Breast epithelium (tissue), 4 donors: ENCODE data around the gene CTDSP2. TPM values are rescaled to one million over a fixed set of nuclear protein-coding genes. Genes with fewer than 3 reads are reported as not detected.
"Not testable (repeated sequence)": the region's sequence is repeated elsewhere in the genome, so short reads cannot be mapped to it uniquely, and the experiment has no call there.

Experiments
- DNase-seq, 2 donors: peaks; one replicate each; pipeline ENCODE4 v3.0.0-alpha.2; 2019; ENCODE audit warnings: low spot score in 2 of 2
- H3K27ac ChIP-seq, 2 donors: fragments of 200-600 bp; sonication (generic) in 1 of 2; one replicate each; pipeline ENCODE4 v1.5.1; 2016 to 2019; ENCODE audit warnings: mild to moderate bottlenecking in 1 of 2
- H3K27me3 ChIP-seq, 2 donors: fragments of 200-600 bp; sonication (generic) in 1 of 2; one replicate each; pipeline versions ENCODE4 v1.5.1 to v1.6.0; 2017 to 2019; ENCODE audit warnings: control low read depth in 1 of 2, mild to moderate bottlenecking in 1 of 2
- H3K36me3 ChIP-seq: fragments of 200-600 bp; one replicate; pipeline ENCODE4 v1.5.1; 2019
- H3K4me1 ChIP-seq, 2 donors: fragments of 200-600 bp; sonication (generic); one replicate each; pipeline ENCODE4 v1.5.1; 2016 to 2019; ENCODE audit warnings: control low read depth in 1 of 2
- H3K4me3 ChIP-seq, 3 donors: fragments of 200-600 bp; sonication (generic); 1 replicate in 2 of 3; 2 replicates in 1 of 3; pipeline ENCODE4 v1.5.1; 2016 to 2019; ENCODE audit warnings: mild to moderate bottlenecking in 3 of 3, moderate library complexity in 2 of 3
- H3K9me3 ChIP-seq, 2 donors: fragments of 200-600 bp; sonication (generic) in 1 of 2; one replicate each; pipeline ENCODE4 v1.5.1; 2016 to 2019; ENCODE audit warnings: control low read depth in 1 of 2
- POLR2A ChIP-seq: fragments of 450-650 bp; IDR thresholded peaks from one replicate; pipeline ENCODE4 v1.6.1; 2016; ENCODE audit warnings: antibody characterized with exemption, mild to moderate bottlenecking, moderate library complexity
- POLR2AphosphoS5 ChIP-seq, 3 donors: sonication (generic); formaldehyde crosslinking; IDR thresholded peaks; one replicate each; pipeline ENCODE4 v1.6.1; 2017; ENCODE audit warnings: antibody characterized with exemption in 3 of 3
- intact Hi-C: fragments of 100-400 bp; cut with DNase I; formaldehyde crosslinking; loops from one replicate; pipeline ENCODE4 v1.15.1; 2023; ENCODE audit warnings: low total_unique reads
- total RNA-seq, 3 donors: library from RNA; depleted of rRNA; stranded (reverse); fragments of >200 nt; gene quantifications; one replicate each; pipeline ENCODE4 v1.1.0, GENCODE V29; 2016
- TF ChIP-seq, protein P1 (sequence below), 3 donors: fragments of 450-650 bp; IDR thresholded peaks; one replicate each; pipeline ENCODE4 v1.5.1; 2016 to 2017; ENCODE audit warnings: antibody characterized with exemption in 3 of 3, mild to moderate bottlenecking in 3 of 3, moderate library complexity in 3 of 3

CTDSP2 gene
- total RNA-seq, 3 donors from 2014 or later = 144 to 175 (median 167) TPM

DNA sequence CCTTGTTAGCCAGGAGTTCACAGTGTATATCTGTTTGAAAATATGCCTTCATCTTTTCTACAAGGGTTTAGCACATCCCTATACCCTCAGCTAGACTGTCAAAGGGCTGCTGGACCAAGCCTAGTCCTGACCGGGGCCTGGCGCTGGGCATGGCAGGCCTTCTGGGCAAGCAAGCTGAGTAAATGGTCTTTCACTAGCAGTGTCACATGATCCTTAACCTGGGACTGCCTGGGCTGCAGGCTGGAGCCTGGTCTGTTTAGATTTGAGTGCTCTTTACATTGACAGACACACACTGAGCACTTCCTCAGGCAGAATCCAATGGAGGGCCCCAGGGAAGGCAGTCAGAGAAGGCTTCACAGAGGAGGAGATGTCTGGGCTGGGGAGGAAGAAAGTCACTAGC lies 21.1 kb downstream of the CTDSP2 start:
- no peaks in the 10 kb centered on the region for H3K27me3 ChIP-seq
- no peaks in the 10 kb centered on the region for H3K4me1 ChIP-seq
- peak overlapping the region; percentile 4 to 38 for H3K27ac ChIP-seq
- DNase-seq = no peak
- no peak for TF ChIP-seq POLR2A
- H3K9me3 ChIP-seq = no peaks in the 10 kb centered on the region
- peaks cover 35% of the 10 kb centered on the region for H3K36me3 ChIP-seq
- H3K4me3 ChIP-seq = no peak overlapping the region
- intact Hi-C loops = no loop called here

GRCh38 chr12:57823908-57824640 lies 22.5 kb downstream of the CTDSP2 start:
- H3K36me3 ChIP-seq = peaks cover 35% of the 10 kb centered on the region
- peak overlapping the region; percentile 5 to 33 for H3K27ac ChIP-seq
- no peaks in the 10 kb centered on the region for H3K9me3 ChIP-seq
- H3K27me3 ChIP-seq = no peaks in the 10 kb centered on the region
- DNase-seq = no peak
- TF ChIP-seq, protein P1, sequence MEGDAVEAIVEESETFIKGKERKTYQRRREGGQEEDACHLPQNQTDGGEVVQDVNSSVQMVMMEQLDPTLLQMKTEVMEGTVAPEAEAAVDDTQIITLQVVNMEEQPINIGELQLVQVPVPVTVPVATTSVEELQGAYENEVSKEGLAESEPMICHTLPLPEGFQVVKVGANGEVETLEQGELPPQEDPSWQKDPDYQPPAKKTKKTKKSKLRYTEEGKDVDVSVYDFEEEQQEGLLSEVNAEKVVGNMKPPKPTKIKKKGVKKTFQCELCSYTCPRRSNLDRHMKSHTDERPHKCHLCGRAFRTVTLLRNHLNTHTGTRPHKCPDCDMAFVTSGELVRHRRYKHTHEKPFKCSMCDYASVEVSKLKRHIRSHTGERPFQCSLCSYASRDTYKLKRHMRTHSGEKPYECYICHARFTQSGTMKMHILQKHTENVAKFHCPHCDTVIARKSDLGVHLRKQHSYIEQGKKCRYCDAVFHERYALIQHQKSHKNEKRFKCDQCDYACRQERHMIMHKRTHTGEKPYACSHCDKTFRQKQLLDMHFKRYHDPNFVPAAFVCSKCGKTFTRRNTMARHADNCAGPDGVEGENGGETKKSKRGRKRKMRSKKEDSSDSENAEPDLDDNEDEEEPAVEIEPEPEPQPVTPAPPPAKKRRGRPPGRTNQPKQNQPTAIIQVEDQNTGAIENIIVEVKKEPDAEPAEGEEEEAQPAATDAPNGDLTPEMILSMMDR (IDR thresholded peaks at IDR 0.05) = no peak
- TF ChIP-seq POLR2AphosphoS5 (IDR thresholded peaks at IDR 0.05) = no peak
- no peak for TF ChIP-seq POLR2A
- no peak overlapping the region for H3K4me3 ChIP-seq
- no peaks in the 10 kb centered on the region for H3K4me1 ChIP-seq
- intact Hi-C loops = loop anchor here (5.0 kb wide), 1 partner anchor 42 kb away; the partner anchor contains the start of gene TSFM

GRCh38 chr12:57823131-57823907 lies 23.2 kb downstream of the CTDSP2 start:
- Histone ChIP-seq H3K36me3 (peaks cover 35% of the 10 kb centered on the region), H3K4me1 (no peaks in the 10 kb centered on the region), H3K4me3 (no peak overlapping the region), H3K27ac (peak overlapping the region; percentile 22 to 33), H3K27me3 (no peaks in the 10 kb centered on the region), H3K9me3 (no peaks in the 10 kb centered on the region)
- no peak for DNase-seq
- intact Hi-C loops = loop anchor here (5.0 kb wide), 1 partner anchor 41 kb away; the partner anchor contains the start of gene TSFM
- TF ChIP-seq POLR2AphosphoS5 (IDR thresholded peaks at IDR 0.05) (no peak), POLR2A (no peak)

DNA sequence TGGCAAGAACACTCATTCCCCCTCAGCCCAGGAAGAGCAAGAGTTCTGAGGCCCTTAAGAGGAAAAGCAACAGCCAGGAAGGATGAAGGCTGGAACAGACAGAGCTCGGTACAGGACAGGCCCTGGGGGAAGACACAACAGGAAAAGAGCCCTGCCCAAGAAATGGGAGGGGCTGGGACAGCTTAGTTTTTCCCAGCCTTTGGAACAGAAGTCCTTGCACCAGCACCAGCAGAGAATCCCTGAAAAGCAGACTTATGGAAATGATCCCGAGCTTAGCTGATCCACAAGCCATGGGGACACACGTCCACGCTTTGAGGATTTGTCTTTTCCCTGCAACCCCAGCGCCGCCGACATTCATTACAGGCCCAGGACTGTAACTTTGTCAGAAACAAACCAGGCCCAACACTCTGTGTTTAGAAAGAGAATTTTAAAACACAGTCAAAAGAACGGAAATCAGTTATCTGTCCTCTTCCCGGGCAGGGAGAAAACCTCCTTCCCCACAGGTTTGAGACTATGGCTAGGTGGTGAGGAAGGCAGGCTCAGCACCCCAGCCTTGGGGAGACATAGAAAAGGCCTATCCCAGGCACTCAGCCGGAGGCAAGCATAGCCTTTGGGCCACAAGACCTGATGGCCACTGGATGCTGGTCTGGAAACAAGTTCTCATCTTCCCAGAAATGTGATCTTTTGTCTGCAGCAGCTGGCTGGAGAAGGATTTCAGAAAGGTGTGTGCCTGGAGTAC lies 24.0 kb downstream of the CTDSP2 start:
- H3K36me3 ChIP-seq = peaks cover 30% of the 10 kb centered on the region
- H3K4me1 ChIP-seq = no peaks in the 10 kb centered on the region
- TF ChIP-seq POLR2A (no peak), POLR2AphosphoS5 (IDR thresholded peaks at IDR 0.05) (no peak)
- TF ChIP-seq, protein P1 (IDR thresholded peaks at IDR 0.05) = no peak
- DNase-seq = no peak
- intact Hi-C loops = loop anchor here (5.0 kb wide), 1 partner anchor 40 kb away; the partner anchor contains the start of gene TSFM
- H3K27me3 ChIP-seq = no peaks in the 10 kb centered on the region
- no peak overlapping the region for H3K4me3 ChIP-seq
- peak overlapping the region; percentile 22 to 33 for H3K27ac ChIP-seq
- H3K9me3 ChIP-seq = no peaks in the 10 kb centered on the region

- no peak for DNase-seq
- Histone ChIP-seq H3K27me3 (no peaks in the 10 kb centered on the region), H3K9me3 (no peaks in the 10 kb centered on the region), H3K4me3 (no peak overlapping the region), H3K36me3 (peaks cover 22% of the 10 kb centered on the region), H3K27ac (peak overlapping the region in 1 of 2 donors; percentile 40), H3K4me1 (no peaks in the 10 kb centered on the region)
- intact Hi-C loops = loop anchor here (5.0 kb wide), 1 partner anchor 39 kb away; the partner anchor contains the start of gene TSFM
- TF ChIP-seq POLR2A (no peak), POLR2AphosphoS5 (IDR thresholded peaks at IDR 0.05) (no peak)
- TF ChIP-seq, protein P1 (IDR thresholded peaks at IDR 0.05) = no peak
Observed at GRCh38 chr12:57821474-57822214, 24.9 kb downstream of the CTDSP2 start.

- peaks cover 16% of the 10 kb centered on the region for H3K36me3 ChIP-seq
- not testable (repeated sequence) for H3K4me1 ChIP-seq, H3K9me3 ChIP-seq, H3K4me3 ChIP-seq, H3K27me3 ChIP-seq, DNase-seq
- peak overlapping the region; percentile 5 to 40 for H3K27ac ChIP-seq
- intact Hi-C loops = loop anchor here (5.0 kb wide), 1 partner anchor 39 kb away; the partner anchor contains the start of gene TSFM
Observed at GRCh38 chr12:57821015-57821414, 25.5 kb downstream of the CTDSP2 start.

- H3K36me3 ChIP-seq = peaks cover 10% of the 10 kb centered on the region
- intact Hi-C loops = loop anchor here (5.0 kb wide), 1 partner anchor 38 kb away; the partner anchor contains the start of gene TSFM
- H3K27me3 ChIP-seq, H3K9me3 ChIP-seq, H3K4me3 ChIP-seq, H3K4me1 ChIP-seq, DNase-seq: not testable (repeated sequence)
- H3K27ac ChIP-seq = peak overlapping the region in 1 of 2 donors; percentile 5
Observed at GRCh38 chr12:57820119-57820518, 26.4 kb downstream of the CTDSP2 start.

DNA sequence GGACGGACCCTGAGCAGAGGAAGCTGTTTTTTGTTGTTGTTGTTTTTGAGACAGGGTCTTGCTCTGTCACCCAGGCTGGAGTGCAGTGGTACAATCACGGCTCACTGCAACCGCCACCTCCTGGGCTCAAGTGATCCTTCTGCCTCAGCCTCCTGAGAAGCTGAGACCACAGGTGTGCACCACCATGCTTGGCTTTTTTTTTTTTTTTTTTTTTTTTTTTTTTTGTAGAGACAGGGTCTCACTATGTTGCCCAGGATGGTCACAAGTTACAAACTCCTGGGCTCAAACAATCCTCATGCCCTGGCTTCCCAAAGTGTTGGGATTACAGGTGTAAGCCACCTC lies 28.6 kb downstream of the CTDSP2 start:
- H3K27me3 ChIP-seq, H3K36me3 ChIP-seq, DNase-seq, H3K4me3 ChIP-seq, H3K4me1 ChIP-seq, H3K9me3 ChIP-seq, intact Hi-C loops: not testable (repeated sequence)
- H3K27ac ChIP-seq = peak overlapping the region in 1 of 2 donors; percentile 77
